WTC11 (cell line): ENCODE data around the gene RND3. TPM values are rescaled to one million over a fixed set of nuclear protein-coding genes. Genes with fewer than 3 reads are reported as not detected.

Source experiments
- ATAC-seq: fragments of 200-7000 bp; cut with Tn5 transposase; 2 replicates; pipeline ENCODE4 v1.10.0; 2021; ENCODE audit warnings: mild to moderate bottlenecking, moderate library complexity
- CTCF ChIA-PET: fragments of 300-600 bp; sonication (Branson Sonifier 250); formaldehyde crosslinking; loops from one replicate; lab custom pipeline; 2021; ENCODE audit warnings: antibody characterized with exemption; lab: Charles Lee
- POLR2A ChIA-PET: fragments of 350-600 bp; sonication (Branson Sonifier 250); formaldehyde crosslinking; loops from one replicate; lab custom pipeline; 2021; ENCODE audit warnings: antibody characterized with exemption; lab: Charles Lee
- DNase-seq: peaks from one replicate; pipeline ENCODE4 v3.0.0; 2021; ENCODE audit warnings: low spot score
- H3K27ac Mint-ChIP-seq: 2 replicates; pipeline ENCODE4 v1.8.0; 2021; ENCODE audit warnings: mixed read lengths
- H3K27me3 Mint-ChIP-seq: 2 replicates; pipeline ENCODE4 v1.8.0; 2021; ENCODE audit warnings: low read depth, mild to moderate bottlenecking, moderate library complexity, mixed read lengths
- H3K36me3 Mint-ChIP-seq: 2 replicates; pipeline ENCODE4 v1.8.0; 2021; ENCODE audit warnings: mixed read lengths
- H3K4me1 Mint-ChIP-seq: 2 replicates; pipeline ENCODE4 v1.8.0; 2022; ENCODE audit warnings: mixed read lengths
- H3K4me3 Mint-ChIP-seq: 2 replicates; pipeline ENCODE4 v1.8.0; 2021; ENCODE audit warnings: mild to moderate bottlenecking, moderate library complexity, mixed read lengths
- H3K9me3 Mint-ChIP-seq: 2 replicates; pipeline ENCODE4 v1.8.0; 2021; ENCODE audit warnings: mixed read lengths
- CREB1 ChIP-seq: sonication (generic); formaldehyde crosslinking; IDR thresholded peaks from 2 replicates; pipeline ENCODE4 v1.8.0; 2023; ENCODE audit warnings: mild to moderate bottlenecking, missing genetic modification reagents
- FOXP4 ChIP-seq: sonication (generic); formaldehyde crosslinking; IDR thresholded peaks from 2 replicates; pipeline ENCODE4 v1.8.0; 2022; ENCODE audit warnings: mild to moderate bottlenecking, missing genetic modification reagents
- JUN ChIP-seq: sonication (generic); formaldehyde crosslinking; IDR thresholded peaks from 2 replicates; pipeline ENCODE4 v1.8.0; 2023; ENCODE audit warnings: mild to moderate bottlenecking, missing genetic modification reagents
- NFYB ChIP-seq: sonication (generic); formaldehyde crosslinking; conservative IDR thresholded peaks from 2 replicates; pipeline ENCODE4 v1.8.0; 2022; ENCODE audit warnings: low read depth, missing genetic modification reagents
- NR1H2 ChIP-seq: sonication (generic); formaldehyde crosslinking; IDR thresholded peaks from 2 replicates; pipeline ENCODE4 v1.9.0; 2021; ENCODE audit warnings: mild to moderate bottlenecking, moderate library complexity, missing genetic modification reagents
- NR3C1 ChIP-seq: sonication (generic); formaldehyde crosslinking; conservative IDR thresholded peaks from 2 replicates; pipeline ENCODE4 v1.8.1; 2023; ENCODE audit warnings: low read depth, mild to moderate bottlenecking, missing genetic modification reagents
- PRDM15 ChIP-seq: sonication (generic); formaldehyde crosslinking; IDR thresholded peaks from 2 replicates; pipeline ENCODE4 v1.8.0; 2022; ENCODE audit warnings: missing genetic modification reagents
- SMAD3 ChIP-seq: sonication (generic); formaldehyde crosslinking; IDR thresholded peaks from 2 replicates; pipeline ENCODE4 v1.8.0; 2022; ENCODE audit warnings: missing genetic modification reagents, mild to moderate bottlenecking, borderline replicate concordance
- SOX15 ChIP-seq: fragments of 250-450 bp; sonication (Bioruptor Pico); IDR thresholded peaks from 2 replicates; pipeline ENCODE4 v1.9.0; 2021; ENCODE audit warnings: mild to moderate bottlenecking
- STAT6 ChIP-seq: sonication (generic); formaldehyde crosslinking; conservative IDR thresholded peaks from 2 replicates; pipeline ENCODE4 v1.8.1; 2023; ENCODE audit warnings: mild to moderate bottlenecking, low read depth, missing genetic modification reagents, moderate library complexity
- TCF7 ChIP-seq: sonication (generic); formaldehyde crosslinking; IDR thresholded peaks from 2 replicates; pipeline ENCODE4 v1.8.0; 2022; ENCODE audit warnings: mild to moderate bottlenecking, low read depth, missing genetic modification reagents, moderate library complexity
- ZBTB21 ChIP-seq: sonication (generic); formaldehyde crosslinking; IDR thresholded peaks from 2 replicates; pipeline ENCODE4 v1.8.1; 2023; ENCODE audit warnings: mild to moderate bottlenecking, missing genetic modification reagents, borderline replicate concordance
- ZNF138 ChIP-seq: sonication (generic); formaldehyde crosslinking; conservative IDR thresholded peaks from 2 replicates; pipeline ENCODE4 v1.8.1; 2022; ENCODE audit warnings: mild to moderate bottlenecking, moderate library complexity, missing genetic modification reagents
- ZNF396 ChIP-seq: fragments of 250-450 bp; sonication (Bioruptor Pico); IDR thresholded peaks from 2 replicates; pipeline ENCODE4 v1.8.0; 2021; ENCODE audit warnings: mild to moderate bottlenecking, moderate library complexity, borderline replicate concordance
- ZNF423 ChIP-seq: fragments of 250-450 bp; sonication (Bioruptor Pico); IDR thresholded peaks from 2 replicates; pipeline ENCODE4 v2.1.2; 2022; ENCODE audit warnings: mild to moderate bottlenecking, moderate library complexity
- ZNF512 ChIP-seq: sonication (generic); formaldehyde crosslinking; IDR thresholded peaks from 2 replicates; pipeline ENCODE4 v1.8.1; 2022; ENCODE audit warnings: missing genetic modification reagents, borderline replicate concordance
- ZNF671 ChIP-seq: fragments of 250-450 bp; sonication (Bioruptor Pico); IDR thresholded peaks from 2 replicates; pipeline ENCODE4 v1.8.0; 2021; ENCODE audit warnings: mild to moderate bottlenecking
- total RNA-seq: library from RNA; stranded (reverse); gene quantifications from 3 replicates; pipeline ENCODE4 v1.2.3, GENCODE V29; 2021
- TF ChIP-seq, protein P1 (sequence below): fragments of 250-450 bp; sonication (Bioruptor Pico); conservative IDR thresholded peaks from 2 replicates; pipeline ENCODE4 v1.9.0; 2021; ENCODE audit warnings: mild to moderate bottlenecking
- TF ChIP-seq, protein P2 (sequence below): sonication (generic); formaldehyde crosslinking; IDR thresholded peaks from 2 replicates; pipeline ENCODE4 v1.8.1; 2023; ENCODE audit warnings: mild to moderate bottlenecking, missing genetic modification reagents, moderate library complexity
- TF ChIP-seq, protein P3 (sequence below): sonication (generic); formaldehyde crosslinking; conservative IDR thresholded peaks from 2 replicates; pipeline ENCODE4 v1.8.1; 2022; ENCODE audit warnings: mild to moderate bottlenecking, missing genetic modification reagents

RND3 gene
- total RNA-seq, 1 experiment from 2014 or later, result 64.4 TPM

DNA sequence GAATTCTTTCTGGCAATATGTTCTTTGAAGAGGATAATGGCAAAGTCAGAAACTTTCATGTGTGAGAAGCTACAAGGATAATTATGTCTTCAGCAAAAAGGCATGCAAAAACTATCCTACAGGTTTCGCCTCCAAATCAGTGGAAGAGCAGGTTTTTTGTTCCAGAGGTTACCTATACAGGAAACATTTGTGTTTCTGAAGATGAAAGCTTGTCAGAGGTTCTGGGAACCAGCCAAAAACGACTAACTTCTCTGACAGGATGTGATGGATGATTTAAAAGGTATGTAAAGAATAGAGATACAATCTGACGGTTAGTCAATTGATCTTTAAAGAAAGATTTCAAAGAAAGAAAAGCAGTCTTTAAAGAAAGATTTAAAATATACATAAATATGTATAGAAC is 37.6 kb downstream of the RND3 start:
- POLR2A ChIA-PET, result no interaction called here
- H3K27me3 Mint-ChIP-seq, result no peaks in the 10 kb centered on the region
- H3K9me3 Mint-ChIP-seq, result peaks cover 10% of the 10 kb centered on the region
- peaks cover 4% of the 10 kb centered on the region; the same call in 1 of the 2 replicates for H3K36me3 Mint-ChIP-seq
- TF ChIP-seq SOX15 (CRISPR knock-in tag) (no peak), NR3C1 (CRISPR knock-in tag) (no peak), NFYB (no peak), PRDM15 (no peak), ZNF396 (CRISPR knock-in tag) (no peak), ZNF512 (no peak), TCF7 (CRISPR knock-in tag) (no peak), STAT6 (CRISPR knock-in tag) (no peak)
- TF ChIP-seq, protein P1, sequence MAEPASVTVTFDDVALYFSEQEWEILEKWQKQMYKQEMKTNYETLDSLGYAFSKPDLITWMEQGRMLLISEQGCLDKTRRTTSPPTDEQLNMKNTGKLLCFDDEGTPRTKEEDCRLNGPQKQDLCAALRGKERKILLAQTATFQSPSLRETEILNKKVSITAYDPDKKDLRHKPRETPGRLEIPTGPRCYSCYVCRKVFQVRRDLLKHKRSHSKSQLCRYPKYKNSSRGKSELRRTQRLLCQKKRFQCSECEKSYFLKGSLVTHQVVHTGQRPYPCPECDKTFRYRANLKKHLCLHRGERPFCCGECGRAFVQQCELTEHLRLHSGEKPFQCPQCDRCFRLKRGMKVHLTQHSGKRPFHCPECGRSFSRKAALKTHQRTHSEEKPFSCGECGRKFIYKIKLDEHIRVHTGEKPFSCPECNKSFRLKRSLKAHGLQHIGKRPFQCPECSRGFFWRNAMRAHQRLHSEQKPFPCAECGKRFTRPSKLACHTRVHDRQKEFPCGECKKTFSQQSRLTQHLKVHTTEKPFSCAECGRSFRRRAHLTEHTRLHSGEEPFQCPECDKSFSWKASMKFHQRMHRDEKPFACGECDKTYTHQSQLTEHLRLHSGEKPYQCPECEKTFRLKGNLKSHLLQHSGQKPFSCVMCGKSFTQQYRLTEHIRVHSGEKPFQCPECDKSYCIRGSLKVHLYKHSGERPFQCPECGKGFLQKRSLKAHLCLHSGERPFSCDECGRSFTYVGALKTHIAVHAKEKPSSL, result no peak
- TF ChIP-seq, all 79 proteins: peak for 0
- Mint-ChIP-seq H3K4me3 (no peak overlapping the region), H3K27ac (no peak overlapping the region), H3K4me1 (no peaks in the 10 kb centered on the region)
- CTCF ChIA-PET, result no interaction called here
- ATAC-seq (no peak), DNase-seq (no peak)

GRCh38 chr2:150445398-150445797 is 42.1 kb downstream of the RND3 start:
- DNase-seq (no peak), ATAC-seq (no peak)
- Mint-ChIP-seq H3K9me3 (no peaks in the 10 kb centered on the region), H3K27me3 (no peaks in the 10 kb centered on the region), H3K36me3 (no peaks in the 10 kb centered on the region), H3K27ac (no peak overlapping the region), H3K4me3 (no peak overlapping the region), H3K4me1 (no peaks in the 10 kb centered on the region)
- POLR2A ChIA-PET, result no interaction called here
- CTCF ChIA-PET, result no interaction called here
- TF ChIP-seq, protein P2, sequence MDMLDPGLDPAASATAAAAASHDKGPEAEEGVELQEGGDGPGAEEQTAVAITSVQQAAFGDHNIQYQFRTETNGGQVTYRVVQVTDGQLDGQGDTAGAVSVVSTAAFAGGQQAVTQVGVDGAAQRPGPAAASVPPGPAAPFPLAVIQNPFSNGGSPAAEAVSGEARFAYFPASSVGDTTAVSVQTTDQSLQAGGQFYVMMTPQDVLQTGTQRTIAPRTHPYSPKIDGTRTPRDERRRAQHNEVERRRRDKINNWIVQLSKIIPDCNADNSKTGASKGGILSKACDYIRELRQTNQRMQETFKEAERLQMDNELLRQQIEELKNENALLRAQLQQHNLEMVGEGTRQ (CRISPR knock-in tag), result no peak
- no peak for TF ChIP-seq ZBTB21 (CRISPR knock-in tag)
- TF ChIP-seq NR1H2 (CRISPR knock-in tag), result no peak
- no peak for TF ChIP-seq JUN (CRISPR knock-in tag)
- TF ChIP-seq, protein P3, sequence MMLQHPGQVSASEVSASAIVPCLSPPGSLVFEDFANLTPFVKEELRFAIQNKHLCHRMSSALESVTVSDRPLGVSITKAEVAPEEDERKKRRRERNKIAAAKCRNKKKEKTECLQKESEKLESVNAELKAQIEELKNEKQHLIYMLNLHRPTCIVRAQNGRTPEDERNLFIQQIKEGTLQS (CRISPR knock-in tag), result no peak
- TF ChIP-seq FOXP4 (CRISPR knock-in tag), result no peak
- TF ChIP-seq CREB1 (CRISPR knock-in tag), result no peak
- TF ChIP-seq ZNF423 (CRISPR knock-in tag), result no peak
- TF ChIP-seq ZNF138 (CRISPR knock-in tag), result no peak
- TF ChIP-seq, protein P1, result no peak
- TF ChIP-seq ZNF671 (CRISPR knock-in tag), result no peak
- TF ChIP-seq SMAD3, result no peak
